BE2C (cell line): Measurements from ENCODE around the gene SLC37A1.

Experiments
- DNase-seq: peaks from one replicate; pipeline ENCODE4 v3.0.0-alpha.2; 2020
- H3K27me3 ChIP-seq: fragments of 250-450 bp; sonication (Bioruptor Pico); 2 replicates; pipeline ENCODE4 v1.5.1; 2020; ENCODE audit warnings: mild to moderate bottlenecking
- H3K36me3 ChIP-seq: fragments of 250-450 bp; sonication (Bioruptor Pico); 2 replicates; pipeline ENCODE4 v1.5.1; 2020; ENCODE audit warnings: mild to moderate bottlenecking
- H3K4me1 ChIP-seq: fragments of 250-450 bp; sonication (Bioruptor Pico); 2 replicates; pipeline ENCODE4 v1.5.1; 2020
- H3K4me3 ChIP-seq: 2 replicates; pipeline ENCODE4 v1.5.1; 2011; ENCODE audit warnings: low read depth, low read length
- H3K9me3 ChIP-seq: fragments of 250-450 bp; sonication (Bioruptor Pico); 2 replicates; pipeline ENCODE4 v1.5.1; 2020
- CTCF ChIP-seq: IDR thresholded peaks from 2 replicates; pipeline ENCODE4 v1.5.1; 2012; ENCODE audit warnings: mild to moderate bottlenecking, low read depth, low read length

The SLC37A1 gene

DNA sequence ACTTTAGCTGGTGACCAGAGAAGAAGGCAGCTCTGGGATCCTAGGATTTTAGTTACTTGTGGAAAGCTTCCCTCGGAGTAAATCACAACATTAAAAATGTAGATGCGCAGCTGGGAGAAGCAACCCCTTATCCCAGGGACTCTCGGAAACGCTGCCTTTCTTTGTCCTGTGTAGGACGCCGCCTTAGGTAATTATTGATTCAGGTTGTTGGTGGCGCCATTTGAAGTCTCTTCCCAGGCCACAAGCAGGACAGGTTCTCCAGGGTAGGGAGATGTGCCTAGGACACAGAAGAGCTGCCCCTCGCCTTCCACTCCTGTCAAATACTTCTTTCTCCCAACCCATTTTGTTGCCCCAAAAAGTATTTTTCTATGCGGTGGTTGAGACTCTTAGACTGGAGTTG, 10.3 kb downstream of the SLC37A1 start:
- Histone ChIP-seq H3K27me3 (no peaks in the 10 kb centered on the region), H3K4me1 (peaks cover 17% of the 10 kb centered on the region), H3K4me3 (no peak overlapping the region), H3K36me3 (no peaks in the 10 kb centered on the region), H3K9me3 (no peaks in the 10 kb centered on the region)
- no peak for TF ChIP-seq CTCF
- DNase-seq: no peak

- peaks cover 17% of the 10 kb centered on the region for H3K4me1 ChIP-seq
- DNase-seq: peak; percentile 72
- peak overlapping the region; percentile 53 for H3K4me3 ChIP-seq
- H3K36me3 ChIP-seq: no peaks in the 10 kb centered on the region
- TF ChIP-seq CTCF: no peak
- no peaks in the 10 kb centered on the region for H3K9me3 ChIP-seq
- no peaks in the 10 kb centered on the region for H3K27me3 ChIP-seq
These were observed 10.8 kb downstream of the SLC37A1 start for GRCh38 chr21:42524341-42525028.

DNA sequence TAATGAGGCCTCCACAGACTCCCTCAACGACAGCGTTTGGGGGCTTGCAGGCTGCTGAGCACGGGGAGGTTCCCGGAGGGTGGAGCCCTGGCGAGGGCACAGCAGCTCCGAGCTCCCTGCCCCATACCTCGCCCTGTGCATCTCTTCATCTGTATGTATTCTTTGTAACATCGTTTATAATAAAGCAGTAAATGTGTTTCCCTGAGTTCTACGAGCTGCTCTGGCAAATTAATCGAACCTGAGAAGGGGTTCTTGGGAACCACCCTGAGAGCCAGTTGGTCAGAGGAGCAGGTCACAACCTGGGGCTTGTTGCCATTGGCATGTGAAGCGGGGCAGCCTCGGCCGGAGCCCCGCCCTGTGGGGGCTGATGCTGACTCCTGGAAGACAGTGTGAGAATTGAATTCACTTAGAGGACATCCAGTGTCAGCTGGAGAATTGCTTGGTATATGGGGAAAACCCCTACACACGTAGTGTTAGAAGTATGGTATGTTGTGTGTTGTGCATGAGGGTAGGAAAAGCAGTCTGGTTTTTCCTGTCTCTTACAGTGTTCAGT, 11.5 kb downstream of the SLC37A1 start:
- Histone ChIP-seq H3K4me3 (peak overlapping the region; percentile 53), H3K27me3 (no peaks in the 10 kb centered on the region), H3K36me3 (no peaks in the 10 kb centered on the region), H3K9me3 (no peaks in the 10 kb centered on the region), H3K4me1 (peaks cover 17% of the 10 kb centered on the region)
- TF ChIP-seq CTCF: no peak
- no peak for DNase-seq

DNA sequence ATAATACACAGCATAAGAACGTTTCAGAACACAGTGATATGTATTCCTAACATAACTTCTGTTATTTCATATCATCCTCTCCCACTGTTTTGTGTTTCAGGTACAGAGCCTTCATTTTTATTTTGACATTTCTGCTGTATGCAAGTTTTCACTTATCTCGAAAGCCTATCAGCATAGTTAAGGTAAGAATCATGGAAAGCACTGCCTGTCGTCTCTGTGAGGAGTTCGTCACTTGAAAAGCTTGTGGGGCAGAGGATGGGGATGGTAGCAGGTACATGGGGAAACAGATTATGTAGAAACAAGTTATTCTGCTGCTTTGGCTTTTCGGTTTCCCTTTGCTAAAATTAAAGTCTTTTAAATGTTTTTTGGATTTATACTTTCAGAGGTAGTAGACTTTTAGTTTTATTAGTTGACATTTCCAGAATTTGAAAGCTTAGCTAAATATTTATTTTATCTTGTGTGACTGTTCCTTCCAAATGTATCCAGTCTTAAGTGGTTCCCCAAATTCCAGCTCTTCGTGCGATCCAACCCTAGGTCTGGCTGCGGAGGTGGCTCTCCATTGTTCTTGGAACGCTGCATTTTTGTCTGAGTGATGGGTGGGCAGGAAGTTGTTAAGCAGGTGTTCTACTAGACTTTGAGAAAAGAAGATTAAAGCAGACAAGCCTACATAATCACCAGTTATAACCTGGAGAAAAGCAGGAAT, 12.2 kb downstream of the SLC37A1 start:
- Histone ChIP-seq H3K4me3 (no peak overlapping the region; the same call in 1 of the 2 replicates), H3K36me3 (no peaks in the 10 kb centered on the region), H3K4me1 (peaks cover 17% of the 10 kb centered on the region), H3K9me3 (no peaks in the 10 kb centered on the region), H3K27me3 (no peaks in the 10 kb centered on the region)
- no peak for DNase-seq
- no peak for TF ChIP-seq CTCF

GRCh38 chr21:42526379-42526727, 12.7 kb downstream of the SLC37A1 start:
- Histone ChIP-seq H3K4me1 (peaks cover 17% of the 10 kb centered on the region), H3K27me3 (no peaks in the 10 kb centered on the region), H3K9me3 (no peaks in the 10 kb centered on the region), H3K36me3 (no peaks in the 10 kb centered on the region), H3K4me3 (no peak overlapping the region)
- DNase-seq: peak; percentile 64
- TF ChIP-seq CTCF: no peak

GRCh38 chr21:42527127-42527488, 13.5 kb downstream of the SLC37A1 start:
- TF ChIP-seq CTCF: no peak
- Histone ChIP-seq H3K27me3 (no peaks in the 10 kb centered on the region), H3K4me1 (peaks cover 17% of the 10 kb centered on the region), H3K36me3 (no peaks in the 10 kb centered on the region), H3K4me3 (no peak overlapping the region), H3K9me3 (no peaks in the 10 kb centered on the region)
- no peak for DNase-seq
